ENCODE data around the gene TAPT1.
"Not testable (repeated sequence)": the region's sequence is repeated elsewhere in the genome, so short reads cannot be mapped to it uniquely, and the experiment has no call there.

Gene TAPT1

GRCh38 chr4:16217300-16218051, 8.8 kb downstream of the TAPT1 start:
- DNase-seq (ENCODE audit: low read depth in 2 of 3, low spot score in 1 of 3) = no peak

- no peak for DNase-seq (ENCODE audit: low read depth in 2 of 3, low spot score in 1 of 3)
These were observed 13.2 kb downstream of the TAPT1 start for GRCh38 chr4:16213121-16213520.

DNA sequence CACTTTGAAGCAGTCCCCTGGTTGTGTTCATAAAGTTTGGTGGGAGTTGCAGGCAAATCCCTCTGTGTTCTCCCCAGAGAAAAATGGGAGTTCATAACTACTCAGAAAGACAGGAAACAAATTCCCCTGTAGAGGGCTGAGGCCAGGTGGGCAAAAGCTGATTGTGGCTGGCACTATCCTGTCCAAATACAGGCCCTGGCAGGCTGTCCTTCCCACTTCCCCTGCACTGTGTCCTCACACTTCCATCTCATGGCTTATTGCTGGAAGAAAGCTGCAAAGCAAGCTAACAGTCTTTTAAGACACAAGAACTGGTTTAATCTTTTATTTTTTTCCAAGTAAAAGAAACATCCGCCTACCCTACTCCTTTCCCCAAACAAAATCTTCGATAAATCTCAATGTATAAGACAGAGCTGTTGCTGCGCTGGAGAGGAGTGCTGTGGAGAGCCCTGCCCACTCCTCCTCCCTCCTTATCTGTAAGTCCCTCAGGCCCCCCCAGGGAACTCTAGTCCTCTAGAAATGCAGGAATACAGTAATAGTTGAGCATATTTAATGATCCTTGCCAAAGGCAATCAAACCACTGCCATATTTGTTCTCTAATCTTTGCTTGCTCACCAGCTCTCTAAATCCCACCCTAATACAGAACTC, 14.0 kb downstream of the TAPT1 start:
- DNase-seq (ENCODE audit: low read depth in 2 of 3, low spot score in 1 of 3) = no peak

GRCh38 chr4:16207409-16207808, 18.9 kb downstream of the TAPT1 start:
- DNase-seq (ENCODE audit: low read depth in 2 of 3, low spot score in 1 of 3) = no peak

DNA sequence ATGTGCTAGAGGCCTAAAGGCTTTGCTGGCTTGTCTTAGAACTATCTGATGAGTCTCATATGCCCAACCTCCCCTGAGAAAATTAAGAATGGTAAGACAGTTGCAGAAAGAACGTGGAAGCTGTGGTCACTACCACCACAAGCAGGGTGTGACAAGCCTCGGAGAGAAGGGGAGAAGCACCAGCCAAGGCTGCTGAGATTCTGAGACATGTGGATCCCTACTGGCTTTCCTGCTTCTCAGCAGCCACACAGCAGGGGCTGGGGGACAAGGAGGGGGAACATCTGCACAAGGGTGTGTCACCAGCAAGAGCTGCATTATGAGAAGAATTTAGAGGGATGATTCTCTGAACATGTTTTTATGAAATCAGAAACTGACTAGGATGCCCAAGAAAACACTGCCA, 19.4 kb downstream of the TAPT1 start:
- DNase-seq (ENCODE audit: low read depth in 2 of 3, low spot score in 1 of 3) = no peak

GRCh38 chr4:16206301-16206700, 20.0 kb downstream of the TAPT1 start:
- no peak for DNase-seq (ENCODE audit: low read depth in 2 of 3, low spot score in 1 of 3)

GRCh38 chr4:16205298-16206164, 20.7 kb downstream of the TAPT1 start:
- no peak for DNase-seq (ENCODE audit: low read depth in 2 of 3, low spot score in 1 of 3)

DNA sequence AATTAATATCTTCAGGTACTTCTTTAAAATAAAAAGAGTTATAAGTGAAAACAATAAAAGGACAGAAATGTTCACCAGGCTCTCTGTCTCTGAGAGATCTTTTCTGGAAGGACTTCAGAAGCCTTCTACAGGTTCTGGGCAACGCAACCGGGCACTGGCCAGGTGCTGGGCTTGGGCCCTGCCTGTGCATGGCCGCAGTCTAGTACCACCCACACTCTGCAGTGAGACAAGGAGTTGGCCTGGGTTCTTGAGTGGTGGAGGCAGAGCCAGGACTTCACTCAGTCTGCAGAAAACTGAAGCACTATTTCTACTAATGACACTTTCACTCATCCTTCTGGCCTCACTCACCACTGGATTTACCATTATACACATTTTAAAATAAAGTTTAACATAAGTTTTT, 21.8 kb downstream of the TAPT1 start:
- no peak for DNase-seq (ENCODE audit: low read depth in 2 of 3, low spot score in 1 of 3)

GRCh38 chr4:16203083-16203482, 23.2 kb downstream of the TAPT1 start:
- no peak for DNase-seq (ENCODE audit: low read depth in 2 of 3, low spot score in 1 of 3)

- no peak for DNase-seq (ENCODE audit: low read depth in 2 of 3, low spot score in 1 of 3)
These were observed 23.7 kb downstream of the TAPT1 start for GRCh38 chr4:16202598-16202997.

DNA sequence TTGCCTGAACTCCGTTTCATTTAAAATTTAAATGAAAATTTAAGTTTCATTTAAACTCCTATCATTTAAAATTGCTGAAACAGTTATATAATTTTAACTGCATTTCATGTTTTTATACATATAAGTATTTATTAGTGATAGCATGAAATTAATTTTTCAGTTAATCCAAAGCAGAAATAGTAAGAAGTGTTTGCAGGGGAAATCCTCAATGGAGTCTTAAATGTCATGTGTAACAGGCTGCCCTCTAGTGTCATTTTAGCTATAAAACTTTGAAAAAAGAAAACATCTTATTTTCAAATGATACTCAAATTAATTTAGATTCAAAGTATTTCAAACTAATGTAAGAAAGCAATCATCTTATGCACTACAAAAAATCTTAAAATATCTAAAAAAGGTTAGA, 27.2 kb downstream of the TAPT1 start:
- no peak for DNase-seq (ENCODE audit: low read depth in 2 of 3, low spot score in 1 of 3)

DNA sequence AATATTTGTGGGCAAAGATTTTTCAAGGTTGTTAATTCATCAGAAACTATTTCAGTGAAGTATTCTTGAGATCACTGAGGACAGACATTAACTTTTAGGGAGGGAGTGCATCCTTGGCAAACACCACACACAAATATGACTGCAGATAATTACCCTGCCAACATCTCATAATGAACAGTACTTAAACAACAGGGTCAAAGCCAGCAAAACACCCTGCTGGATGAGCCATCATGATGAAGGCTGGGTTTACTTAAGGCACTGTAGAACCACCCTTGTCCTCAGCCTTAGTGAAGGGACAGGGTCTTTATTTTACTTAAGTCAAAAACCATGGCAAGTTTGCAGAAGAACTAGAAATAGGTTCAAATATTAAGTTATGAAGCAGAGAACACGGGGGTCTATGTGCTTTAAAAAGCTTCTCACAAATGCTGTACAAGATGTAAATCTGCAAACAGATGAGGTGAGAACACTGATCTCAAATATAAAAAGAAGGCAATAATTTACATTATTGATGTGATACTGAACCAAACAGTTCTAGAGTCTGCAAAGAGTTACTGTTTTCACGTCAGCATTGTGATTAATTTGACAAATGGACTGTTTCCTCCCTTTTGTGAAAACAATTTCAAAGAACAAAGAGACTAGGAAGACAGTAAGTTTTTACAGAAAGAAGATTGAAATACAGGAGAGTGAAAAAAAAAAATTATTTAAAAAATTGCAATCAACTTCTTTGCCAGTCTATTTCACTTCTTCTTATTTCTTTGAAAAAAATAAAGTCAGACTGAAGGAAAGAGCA, 28.2 kb downstream of the TAPT1 start:
- no peak for DNase-seq (ENCODE audit: low read depth in 2 of 3, low spot score in 1 of 3)

DNA sequence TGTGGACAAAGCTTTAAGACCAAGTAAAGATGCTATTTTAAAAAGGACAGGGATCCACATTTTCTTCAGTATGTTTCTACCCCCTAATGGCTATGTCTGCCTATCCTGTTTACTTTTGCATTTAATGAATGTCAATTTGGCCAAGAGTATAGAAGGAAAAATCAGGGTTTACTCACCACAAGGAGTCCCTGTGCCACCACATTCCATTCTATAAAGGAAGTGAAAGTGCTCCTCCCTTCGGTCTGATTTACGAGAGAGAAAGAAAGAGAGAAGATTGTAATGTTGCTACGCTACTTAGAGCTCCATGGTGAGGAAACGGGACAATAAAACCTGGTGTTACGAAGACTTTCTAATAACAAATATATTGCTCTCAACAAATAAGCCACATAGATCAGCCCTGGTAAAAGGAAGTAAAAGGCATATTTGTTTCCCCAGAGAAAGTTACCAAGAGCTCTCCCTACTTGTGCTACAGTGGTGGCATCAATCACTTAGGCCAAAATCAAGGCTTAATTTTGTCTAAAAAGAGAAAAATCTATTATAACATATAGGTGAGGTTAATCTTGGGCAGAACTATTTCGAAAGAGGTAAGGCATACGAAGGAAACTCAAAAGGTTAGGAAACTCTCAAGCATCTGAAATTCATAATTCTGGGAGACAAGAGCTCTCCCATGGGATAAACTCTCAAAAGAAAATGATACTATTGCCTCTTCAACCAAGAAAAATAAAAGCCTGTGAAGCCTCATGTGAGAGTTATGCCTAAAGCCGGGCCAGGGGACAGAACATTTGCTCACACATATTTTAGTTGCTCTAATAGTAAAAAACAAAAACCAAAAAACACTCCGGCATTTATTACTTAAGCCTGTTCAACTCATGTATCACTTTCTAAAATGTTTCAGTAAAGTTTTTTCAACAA, 29.5 kb downstream of the TAPT1 start:
- no peak for DNase-seq (ENCODE audit: low read depth in 2 of 3, low spot score in 1 of 3)

- no peak for DNase-seq (ENCODE audit: low read depth in 2 of 3, low spot score in 1 of 3)
These were observed 31.1 kb downstream of the TAPT1 start for GRCh38 chr4:16195209-16195608.

- DNase-seq (ENCODE audit: low read depth in 2 of 3, low spot score in 1 of 3) = not testable (repeated sequence)
These were observed 31.5 kb downstream of the TAPT1 start for GRCh38 chr4:16194798-16195197.

GRCh38 chr4:16194214-16194613, 32.1 kb downstream of the TAPT1 start:
- no peak for DNase-seq (ENCODE audit: low read depth in 2 of 3, low spot score in 1 of 3)

DNA sequence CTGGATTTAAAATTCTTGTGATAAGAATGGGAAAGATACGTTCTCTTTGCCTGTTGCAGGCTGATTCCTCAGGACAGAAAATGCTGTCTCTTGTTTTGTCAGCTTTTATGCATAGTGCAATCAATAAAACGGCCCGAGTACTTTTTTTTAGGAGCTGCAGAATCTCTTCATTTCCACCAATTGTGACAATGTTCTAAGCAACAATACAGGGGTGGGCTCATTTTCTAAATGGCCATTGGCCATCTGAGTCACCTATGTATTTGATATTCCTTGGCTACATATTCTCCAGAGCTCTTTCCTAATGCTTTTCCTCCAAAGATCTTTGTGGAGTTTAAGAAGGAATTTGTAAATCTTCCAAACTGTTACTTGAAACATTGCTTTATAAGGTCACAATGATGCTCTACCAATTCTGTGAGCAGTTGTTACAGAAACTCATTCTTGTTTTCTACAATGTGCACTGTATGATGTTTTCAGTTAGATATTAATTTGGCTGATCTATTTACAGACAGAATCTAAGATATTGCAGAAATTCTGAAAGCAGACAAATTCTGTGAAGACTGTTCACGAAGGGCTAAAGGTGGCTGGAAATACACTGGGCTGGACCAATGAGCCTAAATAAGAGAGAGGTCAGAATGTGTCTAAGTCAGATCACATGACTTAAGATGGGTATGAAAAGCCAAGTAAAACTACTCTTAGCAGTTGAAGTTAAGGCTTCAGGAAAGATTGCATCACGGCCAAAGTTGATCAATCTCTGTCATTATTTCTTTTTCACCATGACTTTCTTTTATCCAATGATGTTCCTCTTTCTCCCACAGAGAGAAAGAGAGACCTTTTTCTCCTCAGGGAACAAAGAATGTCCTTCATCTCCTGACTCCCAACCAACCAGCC, 33.4 kb downstream of the TAPT1 start:
- no peak for DNase-seq (ENCODE audit: low read depth in 2 of 3, low spot score in 1 of 3)

- no peak for DNase-seq (ENCODE audit: low read depth in 2 of 3, low spot score in 1 of 3)
These were observed 34.2 kb downstream of the TAPT1 start for GRCh38 chr4:16192057-16192456.

DNA sequence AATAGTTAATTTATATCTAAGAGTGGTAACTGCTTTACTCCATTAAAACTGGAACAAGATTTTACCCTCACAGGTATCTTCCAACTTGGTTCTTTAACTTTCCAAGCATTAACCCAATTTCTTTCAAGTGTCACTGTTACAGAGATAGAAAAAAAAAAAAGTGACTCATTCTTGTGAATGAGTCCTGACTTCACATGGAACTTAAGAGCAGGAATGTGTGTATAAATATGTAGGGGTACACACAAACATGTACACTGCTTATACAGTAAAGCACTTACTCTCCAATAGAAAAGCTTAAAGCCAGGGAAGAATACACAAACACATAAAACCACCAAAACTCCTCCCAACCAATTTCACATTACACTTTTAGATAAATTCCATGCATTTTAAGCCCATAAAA, 38.8 kb downstream of the TAPT1 start:
- no peak for DNase-seq (ENCODE audit: low read depth in 2 of 3, low spot score in 1 of 3)
